ENCODE measurements around the gene SORCS3.

- TF ChIP-seq POLR2A (IDR thresholded peaks at IDR 0.05; ENCODE audit: low read depth, low read length) (no peak), POLR2AphosphoS5 (IDR thresholded peaks at IDR 0.05; ENCODE audit: low read depth, low read length) (no peak), TAF1 (IDR thresholded peaks at IDR 0.05; ENCODE audit: low read depth, low read length) (no peak), PAX5 (IDR thresholded peaks at IDR 0.05; ENCODE audit: insufficient read depth, low read length, severe bottlenecking) (no peak), SPI1 (IDR thresholded peaks at IDR 0.05; ENCODE audit: low read depth, low read length) (no peak), POU2F2 (IDR thresholded peaks at IDR 0.05; ENCODE audit: low read depth, low read length) (no peak)
Measured at GRCh38 chr10:104957178-104957841, 316.2 kb downstream of the SORCS3 start.
